GM21723 (cell line): Measurements from ENCODE around the gene ATP5MC2.
A peak's percentile ranks its signal among the peaks of the same experiment; 100 is the strongest.
"Not testable (repeated sequence)": the region's sequence is repeated elsewhere in the genome, so short reads cannot be mapped to it uniquely, and the experiment has no call there.

Source experiments
- ATAC-seq: cut with Tn5 transposase; IDR thresholded peaks from one replicate; pipeline ENCODE4 v1.9.1; 2021; ENCODE audit warnings: mild to moderate bottlenecking, moderate library complexity; ENCODE audit not compliant: unreplicated experiment

ATP5MC2 gene

DNA sequence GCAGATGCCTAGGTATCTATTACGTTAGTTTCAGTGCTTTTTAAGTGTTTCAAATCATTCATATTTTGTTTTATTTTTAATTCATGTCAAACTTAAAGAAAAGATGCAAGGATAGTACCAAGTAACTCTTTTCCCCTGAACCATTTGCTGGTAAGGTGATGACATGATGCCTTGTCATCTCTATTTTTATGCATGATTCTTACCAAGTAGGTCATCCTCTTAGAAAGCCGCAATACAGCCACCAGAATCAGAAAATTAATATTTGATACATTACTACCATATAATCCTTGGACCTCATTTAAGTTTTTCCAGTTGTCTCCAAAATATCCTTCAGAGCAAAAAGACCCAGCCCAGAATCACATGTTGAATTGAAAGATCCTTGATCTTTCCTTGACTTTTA lies 22.3 kb downstream of the ATP5MC2 start:
- ATAC-seq: no peak

DNA sequence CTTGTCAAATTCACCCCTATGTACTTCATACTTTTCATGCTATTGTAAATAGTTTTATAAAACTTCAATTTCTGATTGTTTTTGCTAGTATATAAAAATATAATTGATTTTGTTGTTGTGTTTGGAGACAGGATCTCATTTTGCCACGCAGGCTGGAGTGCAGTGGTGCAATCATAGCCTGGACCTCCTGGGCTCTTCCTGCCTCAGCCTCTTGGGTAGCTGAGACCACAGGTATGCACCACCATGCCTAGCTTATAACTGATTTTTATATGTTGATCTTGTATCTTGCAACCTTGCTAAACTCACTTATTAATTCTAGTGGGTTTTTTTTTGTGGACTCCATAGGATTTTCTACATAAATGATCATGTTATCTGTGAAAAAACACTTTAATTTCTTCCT lies 23.5 kb downstream of the ATP5MC2 start:
- ATAC-seq: no peak

DNA sequence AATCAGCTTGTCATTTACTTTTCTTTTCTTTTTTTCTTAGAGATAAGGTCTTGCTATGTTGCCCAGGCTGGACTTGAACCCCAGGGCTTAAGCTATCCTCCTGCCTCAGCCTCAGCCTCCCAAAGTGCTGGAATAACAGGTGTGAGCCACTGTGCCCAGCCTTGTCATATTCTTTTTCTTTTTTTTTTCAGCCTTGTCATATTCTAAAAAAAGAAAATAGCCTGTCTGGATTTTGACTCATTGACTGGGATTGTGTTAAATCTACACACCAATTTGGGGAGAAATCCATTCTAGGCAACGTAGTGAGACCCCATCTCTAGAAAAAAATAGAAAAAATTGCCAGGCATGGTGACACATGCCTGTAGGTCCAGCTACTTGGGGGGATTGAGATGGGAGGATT lies 24.1 kb downstream of the ATP5MC2 start:
- ATAC-seq: no peak

DNA sequence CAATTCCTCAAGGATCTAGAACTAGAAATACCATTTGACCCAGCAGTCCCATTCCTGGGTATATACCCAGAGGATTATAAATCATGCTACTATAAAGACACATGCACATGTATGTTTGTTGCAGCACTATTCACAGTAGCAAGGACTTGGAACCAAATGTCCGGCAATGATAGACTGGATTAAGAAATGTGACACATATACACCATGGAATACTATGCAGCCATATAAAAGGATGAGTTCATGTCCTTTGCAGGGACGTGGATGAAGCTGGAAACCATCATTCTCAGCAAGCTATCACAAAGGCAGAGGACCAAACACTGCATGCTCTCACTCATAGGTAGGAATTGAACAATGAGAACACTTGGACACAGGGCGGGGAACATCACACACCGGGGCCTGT lies 29.6 kb downstream of the ATP5MC2 start:
- not testable (repeated sequence) for ATAC-seq

DNA sequence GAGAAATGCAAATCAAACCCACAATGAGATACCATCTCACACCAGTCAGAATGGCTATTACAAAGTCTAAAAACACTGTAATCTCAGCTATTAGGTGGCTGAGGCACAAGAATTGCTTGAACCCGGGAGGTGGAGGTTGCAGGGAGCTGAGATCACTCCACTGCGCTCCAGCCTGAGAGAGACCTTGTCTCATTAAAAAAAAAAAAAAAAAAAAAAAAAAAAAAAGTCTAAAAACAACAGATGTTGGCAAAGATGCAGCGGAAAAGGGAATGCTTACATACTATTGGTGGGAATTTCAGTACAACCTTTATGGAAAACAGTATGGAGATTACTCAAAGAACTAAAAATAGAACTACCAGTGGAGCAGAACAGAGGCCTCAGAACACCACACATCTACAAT lies 30.7 kb downstream of the ATP5MC2 start:
- ATAC-seq: no peak

DNA sequence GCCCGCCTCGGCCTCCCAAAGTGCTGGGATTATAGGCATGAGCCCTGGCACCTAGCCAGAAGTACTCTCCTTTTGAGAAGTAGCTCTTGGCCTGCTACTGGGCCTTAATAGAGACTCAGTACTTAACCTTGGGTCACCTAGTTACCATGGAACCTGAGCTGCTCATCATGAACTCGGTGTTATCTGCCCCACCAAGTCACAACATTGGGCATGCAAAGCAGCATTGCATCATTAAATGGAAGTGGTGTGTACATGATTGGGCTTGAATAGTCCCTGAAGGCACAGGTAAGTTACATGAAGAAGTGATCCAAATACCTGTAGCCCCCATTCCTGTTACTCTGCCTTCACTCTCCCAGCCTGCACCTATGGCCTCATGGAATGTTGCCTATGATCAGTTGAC lies 31.8 kb downstream of the ATP5MC2 start:
- no peak for ATAC-seq

DNA sequence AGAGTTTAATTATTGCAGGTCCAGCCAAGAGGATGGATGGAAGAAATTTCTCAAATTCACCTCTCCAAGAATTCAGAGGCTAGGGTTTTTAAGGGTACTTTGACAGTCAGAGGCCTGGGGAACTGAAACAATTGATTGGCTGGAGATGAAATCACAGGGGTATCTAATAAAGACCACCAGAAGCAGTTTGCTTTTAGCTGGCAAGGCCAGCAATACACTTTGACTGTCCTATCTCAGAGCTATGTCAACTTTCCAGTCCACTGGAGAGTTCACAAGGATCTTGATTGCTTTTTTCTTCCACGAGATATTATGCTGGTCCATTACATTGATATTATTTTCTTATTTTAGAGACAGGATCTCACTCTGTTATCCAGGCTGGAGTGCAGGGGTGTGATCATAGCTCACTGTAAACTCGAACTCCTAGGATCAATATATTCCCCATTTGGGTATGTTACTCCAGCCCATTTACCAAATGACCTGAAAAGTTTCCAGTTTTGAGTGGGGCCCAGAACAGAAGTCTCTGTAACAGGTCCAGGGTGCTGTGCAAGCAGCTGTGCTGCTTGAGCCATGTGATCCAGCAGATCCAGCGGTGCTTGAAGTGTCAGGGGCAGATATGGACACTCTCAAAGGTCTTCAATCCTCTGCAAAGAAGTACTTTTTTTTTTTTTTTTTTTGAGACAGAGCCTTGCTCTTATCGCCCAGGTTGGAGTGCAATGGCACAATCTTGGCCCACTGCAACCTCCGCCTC lies 32.5 kb downstream of the ATP5MC2 start:
- ATAC-seq: no peak

DNA sequence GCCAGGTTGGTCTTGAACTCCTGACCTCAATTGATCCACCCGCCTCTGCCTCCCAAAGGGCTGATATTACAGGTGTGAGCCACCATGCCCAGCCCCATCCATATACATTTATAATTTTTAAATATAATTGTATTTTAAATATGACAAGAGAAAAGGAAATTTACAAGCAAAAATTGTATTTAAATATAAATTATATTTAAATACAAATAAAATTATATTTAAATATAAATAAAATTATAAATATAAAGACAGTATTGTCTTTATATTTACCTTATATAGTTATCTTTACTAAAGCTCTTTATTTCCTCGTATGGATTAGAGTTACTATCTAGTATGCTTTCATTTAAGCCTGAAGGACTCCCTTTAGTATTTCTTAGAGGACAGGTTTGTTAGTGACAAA lies 37.8 kb downstream of the ATP5MC2 start:
- ATAC-seq: no peak

DNA sequence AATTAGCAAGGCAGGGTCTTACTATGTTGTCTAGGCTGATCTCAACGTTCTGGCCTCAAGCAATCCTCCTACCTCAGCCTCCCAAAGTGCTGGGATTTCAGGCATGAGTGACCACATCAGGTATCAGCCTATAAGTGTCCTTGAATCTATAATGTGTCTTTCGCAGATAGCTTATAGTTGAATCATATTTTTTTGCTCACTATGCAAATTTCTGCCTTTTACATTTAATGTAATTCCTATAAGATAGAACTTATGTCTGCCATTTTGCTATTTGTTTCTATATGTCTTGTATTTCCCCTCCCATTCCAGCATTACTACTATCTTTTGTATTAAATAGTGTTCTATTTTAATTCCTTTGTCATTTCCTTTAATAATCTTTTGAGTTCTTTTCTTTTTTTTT lies 39.2 kb downstream of the ATP5MC2 start:
- ATAC-seq: no peak

DNA sequence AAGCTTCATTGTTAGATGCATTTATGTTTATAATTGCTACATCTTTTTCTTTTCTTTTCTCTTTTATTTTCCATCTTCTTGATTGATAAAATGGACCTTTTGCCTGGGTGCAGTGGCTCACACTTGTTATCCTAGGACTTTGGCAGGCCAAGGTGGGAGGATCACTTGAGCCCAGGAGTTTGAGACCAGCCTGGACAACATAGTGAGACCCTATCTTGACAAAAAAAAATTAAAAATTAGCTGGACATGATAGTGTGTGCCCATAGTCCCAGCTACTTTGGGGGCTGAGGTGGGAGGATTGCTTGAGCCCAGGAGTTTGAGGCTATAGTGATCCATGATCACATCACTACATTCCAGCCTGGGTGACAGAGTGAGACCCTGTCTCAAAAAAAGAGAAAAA lies 40.2 kb downstream of the ATP5MC2 start:
- not testable (repeated sequence) for ATAC-seq

DNA sequence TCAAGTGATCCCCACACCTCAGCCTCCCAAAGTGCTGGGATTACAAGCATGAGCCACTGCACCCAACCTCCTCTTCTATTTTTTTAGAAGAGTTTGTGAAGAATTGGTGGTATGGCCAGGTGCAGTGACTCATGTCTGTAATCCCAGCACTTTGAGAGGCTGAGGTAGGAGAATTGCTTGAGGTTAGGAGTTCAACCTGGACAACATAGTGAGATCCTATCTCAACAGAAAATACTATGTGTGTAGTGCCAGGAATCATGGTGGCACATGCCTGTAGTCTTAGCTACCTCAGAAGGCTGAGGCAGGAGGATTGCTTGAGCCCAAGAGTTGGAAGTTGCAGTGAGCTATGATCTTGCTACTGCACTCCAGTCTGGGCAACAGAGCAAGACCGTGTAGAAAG lies 44.2 kb downstream of the ATP5MC2 start:
- no peak for ATAC-seq

DNA sequence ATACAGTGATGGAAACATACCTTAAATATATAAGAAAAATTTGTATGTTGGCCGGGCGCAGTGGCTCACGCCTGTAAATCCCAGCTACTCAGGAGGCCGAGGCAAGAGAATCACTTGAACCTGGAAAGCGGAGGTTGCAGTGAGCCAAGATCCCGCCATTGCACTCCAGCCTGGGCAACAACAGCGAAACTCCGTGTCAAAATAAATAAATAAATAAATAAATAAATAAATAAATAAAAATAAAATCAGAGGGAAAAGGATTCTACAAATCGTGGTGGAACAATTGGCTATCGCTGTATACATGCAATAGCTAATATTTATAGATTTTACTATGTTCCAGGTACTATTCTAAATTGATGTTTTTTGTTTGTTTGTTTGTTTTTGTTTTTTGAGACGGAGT lies 48.0 kb downstream of the ATP5MC2 start:
- no peak for ATAC-seq

DNA sequence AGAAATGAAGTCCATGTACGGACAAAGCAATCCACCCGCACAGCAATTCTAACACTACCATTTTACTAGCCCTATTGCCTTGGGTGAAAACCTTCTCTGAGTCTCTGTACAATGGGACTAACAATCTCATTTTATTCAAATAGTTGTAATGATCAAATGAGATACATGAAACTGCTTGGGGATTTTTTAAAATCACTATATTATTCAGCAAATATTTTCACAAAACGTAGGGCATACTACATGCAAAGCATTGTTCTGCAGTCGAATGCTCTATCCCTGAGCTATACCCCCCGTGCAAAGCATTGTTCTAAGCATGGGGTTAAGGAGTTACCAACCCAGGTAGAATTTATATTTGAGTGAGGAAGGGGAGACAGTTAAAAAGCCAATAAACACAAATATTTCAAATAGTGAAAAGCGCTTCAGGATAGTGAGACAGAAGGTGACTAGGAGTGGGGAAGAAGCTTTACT lies 49.1 kb downstream of the ATP5MC2 start:
- ATAC-seq: no peak

DNA sequence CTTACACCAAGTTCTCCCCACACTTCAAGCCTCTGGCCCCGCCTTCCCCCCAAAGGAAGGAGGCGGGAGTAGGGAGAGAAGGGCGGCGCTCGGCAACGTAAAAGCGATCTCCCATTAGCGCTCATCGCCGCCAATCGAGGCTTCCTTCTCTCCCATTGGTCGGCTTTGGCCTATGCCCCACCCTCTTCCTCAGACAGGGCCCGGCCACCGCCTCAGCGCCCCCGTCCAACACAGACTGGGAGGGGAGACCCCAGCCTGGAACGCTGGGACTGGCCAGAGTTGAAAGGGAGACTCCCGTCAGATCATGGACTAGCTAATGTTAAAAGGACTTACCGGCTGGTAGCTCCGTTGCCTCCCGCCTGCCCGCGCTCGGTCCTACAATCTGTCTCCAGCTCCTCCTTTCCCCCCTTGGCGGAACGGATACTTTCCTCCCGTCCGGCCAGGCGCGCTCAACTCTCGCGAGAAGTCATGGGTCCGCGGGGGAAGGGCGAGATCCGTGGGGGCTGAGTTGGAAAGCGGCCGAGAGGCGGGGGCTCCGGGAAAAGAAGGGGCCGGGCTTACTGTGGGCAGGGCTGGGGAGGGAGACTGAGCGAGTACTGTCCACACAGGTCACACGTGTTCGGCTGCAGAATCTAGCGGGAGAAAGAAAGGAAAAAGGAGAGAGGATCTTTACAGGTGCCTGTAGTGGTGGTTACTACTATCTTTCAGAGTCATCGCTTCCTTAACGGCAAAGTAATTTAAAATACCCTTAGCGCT lies 49.8 kb downstream of the ATP5MC2 start, which contains the start of gene ATF7:
ATF7 (minus strand) TSS at position 437 of the 756 bp plus-strand sequence. CDS start 25,382 bp downstream, outside the sequence.
- peak; percentile 94 for ATAC-seq

DNA sequence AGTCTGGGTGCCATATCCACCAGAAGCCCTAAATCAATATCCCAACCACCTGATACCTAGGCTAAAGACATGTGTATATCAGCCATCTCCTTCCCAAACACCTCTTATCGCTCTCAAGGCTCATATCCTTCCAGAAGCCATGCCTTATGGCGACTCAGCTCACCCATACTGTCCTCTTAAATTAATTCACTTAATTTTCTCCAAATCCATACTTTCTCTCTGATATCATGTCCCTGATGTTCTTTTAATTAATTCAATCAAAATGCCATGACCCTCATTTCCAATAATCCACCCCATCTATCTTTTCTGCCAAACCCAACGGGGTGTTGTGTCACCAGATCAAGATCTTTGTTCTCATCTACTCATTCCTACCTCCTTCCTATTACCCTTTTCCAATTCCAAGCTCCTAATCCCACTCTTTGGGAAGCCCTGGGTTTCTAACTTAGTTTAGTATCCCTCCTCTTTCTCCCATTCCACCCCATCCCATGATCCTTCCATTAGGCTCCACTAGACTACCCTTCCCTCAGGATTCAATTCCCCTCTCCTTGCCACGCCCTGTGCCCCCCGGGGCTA lies 50.4 kb downstream of the ATP5MC2 start:
- ATAC-seq: no peak

DNA sequence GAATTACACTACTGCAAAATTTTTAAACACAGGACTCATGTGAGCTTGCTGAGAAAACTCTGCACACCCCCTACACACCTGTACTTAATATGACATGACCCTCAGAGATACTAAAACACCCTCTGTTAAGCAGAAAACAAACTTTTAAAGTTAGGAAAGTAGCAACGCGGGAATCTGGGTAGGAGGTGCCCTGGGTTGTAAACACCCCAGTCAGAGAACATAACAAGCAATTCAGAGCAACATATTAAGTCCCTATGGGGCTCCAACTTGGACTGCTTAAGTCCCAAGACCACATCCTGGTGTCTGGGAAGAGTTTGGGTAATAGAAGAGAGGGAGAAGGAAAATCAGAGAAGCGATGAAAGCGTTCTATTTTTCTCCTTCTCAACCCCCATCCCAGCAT lies 50.9 kb downstream of the ATP5MC2 start:
- ATAC-seq: no peak

DNA sequence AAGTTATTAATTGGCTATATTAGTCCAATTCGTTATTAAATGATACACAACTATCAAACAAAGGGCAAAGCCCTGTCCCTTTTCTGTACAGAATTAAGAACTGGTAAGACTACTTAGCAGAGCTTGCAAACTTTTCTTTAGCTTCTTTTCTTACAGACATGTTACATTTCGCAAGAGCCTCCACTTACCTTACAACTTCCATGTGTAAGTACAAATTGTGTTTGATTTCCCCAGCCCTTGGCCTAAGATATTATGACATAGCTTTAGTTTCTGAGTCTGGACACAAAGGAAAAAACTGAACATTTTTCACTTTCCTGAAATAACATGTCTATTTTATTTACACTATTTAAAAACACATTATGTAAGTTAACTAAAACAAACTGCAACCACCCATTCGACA lies 51.4 kb downstream of the ATP5MC2 start:
- ATAC-seq: no peak

DNA sequence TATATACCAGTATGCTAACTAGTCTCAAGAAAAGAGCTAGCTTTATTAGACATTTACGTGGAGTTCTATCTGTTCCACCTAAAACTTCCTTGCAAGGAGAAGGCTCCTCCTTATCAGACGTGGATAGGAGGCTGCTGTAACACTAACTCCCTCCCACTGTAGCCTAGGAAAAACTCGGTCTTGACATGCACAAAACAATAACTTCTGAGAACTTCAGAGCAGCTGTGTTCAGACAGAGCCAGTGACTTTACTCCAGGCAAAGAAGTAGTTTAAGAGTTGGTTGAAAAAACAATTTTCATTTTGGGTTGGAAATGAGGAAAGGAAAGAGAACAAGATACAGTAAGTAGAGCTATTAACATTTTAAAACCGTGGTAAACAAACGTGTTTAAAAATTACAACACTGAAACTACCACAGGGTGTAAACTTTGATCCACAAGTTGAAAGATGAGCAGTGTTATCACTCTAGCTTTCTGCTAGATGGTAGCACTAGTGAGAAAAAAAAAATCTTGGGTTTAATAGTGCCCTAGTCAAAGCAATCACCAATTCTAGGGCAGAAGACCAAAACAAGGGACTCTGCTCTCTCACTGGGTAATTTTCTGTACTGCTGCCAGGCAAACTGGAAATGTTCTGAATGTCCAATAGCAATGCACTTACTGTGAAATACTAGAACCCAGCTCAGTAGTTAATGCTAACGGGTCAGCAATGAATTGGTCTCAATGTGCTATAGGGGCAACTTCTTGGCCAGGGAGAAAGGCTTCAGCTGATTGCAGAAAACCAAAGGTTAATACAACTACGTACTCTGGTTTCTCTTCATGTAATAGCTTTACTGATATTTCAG lies 52.1 kb downstream of the ATP5MC2 start:
- no peak for ATAC-seq

DNA sequence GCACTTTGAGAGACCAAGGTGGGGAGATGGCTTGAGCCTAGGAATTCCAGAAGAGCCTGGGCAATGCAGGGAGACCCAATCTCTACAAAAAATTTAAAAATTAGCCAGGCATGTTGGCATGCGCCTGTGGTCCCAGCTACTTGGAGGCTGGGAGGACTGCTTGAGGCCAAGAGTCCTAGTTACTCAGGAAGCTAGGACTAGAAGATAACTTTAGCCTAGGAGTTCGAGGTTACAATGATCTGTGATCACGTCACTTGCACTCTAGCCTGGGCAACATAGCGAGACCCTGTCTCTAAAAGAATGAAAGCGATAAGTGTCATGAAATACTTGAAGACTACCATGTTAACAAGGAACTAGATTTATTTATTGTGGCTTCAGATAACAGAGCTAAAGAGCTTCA lies 53.2 kb downstream of the ATP5MC2 start:
- ATAC-seq: no peak

DNA sequence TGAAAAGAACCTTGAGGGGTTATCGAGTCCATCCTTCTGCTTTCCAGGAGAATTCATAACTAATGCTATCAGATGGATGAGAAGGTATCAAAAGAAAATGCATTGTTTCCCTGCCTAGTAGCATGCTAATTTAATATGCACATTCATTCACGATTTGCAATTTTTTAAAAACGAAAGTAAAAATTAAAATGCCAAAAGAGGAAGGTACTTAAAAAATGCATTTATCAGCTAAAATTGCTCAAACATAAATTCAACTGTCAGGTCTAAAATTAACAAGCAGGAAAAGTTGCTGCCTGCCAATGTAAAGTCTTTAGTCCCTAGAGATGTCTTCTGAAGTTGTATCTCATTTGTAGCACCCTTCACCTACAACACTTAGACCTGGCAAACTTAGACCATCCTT lies 57.6 kb downstream of the ATP5MC2 start:
- no peak for ATAC-seq

DNA sequence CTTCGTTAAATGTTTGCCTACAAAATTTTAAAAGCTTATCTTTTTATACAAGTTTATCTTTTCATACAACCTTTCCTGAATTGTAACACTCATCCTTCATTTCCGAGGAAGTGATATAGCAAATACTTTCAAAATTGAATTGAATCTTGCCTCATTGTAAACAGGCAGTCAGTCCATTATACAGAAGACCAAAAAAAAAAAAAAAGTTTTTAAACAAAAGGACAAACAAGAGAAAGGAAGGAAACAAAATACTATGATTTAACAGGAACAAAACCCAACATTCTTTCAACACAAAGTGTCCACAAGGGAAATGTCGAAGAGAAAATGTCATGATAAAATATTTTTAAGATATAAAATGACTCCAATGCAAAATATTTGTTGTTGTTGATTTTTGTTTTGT lies 58.2 kb downstream of the ATP5MC2 start:
- ATAC-seq: no peak
